AG04449 (cell line): ENCODE data around the gene TNF.

Source experiments
- CTCF ChIA-PET: fragments of 350-600 bp; formaldehyde crosslinking; extraction: SDS; loops from one replicate; lab custom pipeline; 2021; ENCODE audit warnings: antibody characterized with exemption; lab: Yijun Ruan, JAX
- POLR2A ChIA-PET: fragments of 400-600, 350-600 bp; formaldehyde crosslinking; extraction: SDS; loops from one replicate; lab custom pipeline; 2020; ENCODE audit warnings: antibody characterized with exemption, inconsistent platforms; lab: Yijun Ruan, JAX
- DNase-seq: peaks from one replicate; pipeline ENCODE4 v3.0.0-alpha.2; 2010; ENCODE audit warnings: low read depth, low spot score
- H3K4me3 ChIP-seq: 2 replicates; pipeline ENCODE4 v1.5.1; 2011; ENCODE audit warnings: low read depth, mild to moderate bottlenecking, control low read depth, low read length
- TF ChIP-seq, protein P1 (sequence below): IDR thresholded peaks from one replicate; pipeline ENCODE4 v1.5.1; 2011; ENCODE audit warnings: mild to moderate bottlenecking, moderate library complexity, low read length, control low read depth, inconsistent platforms; ENCODE audit not compliant: insufficient read depth; ENCODE audit errors: missing control alignments

Gene TNF

DNA sequence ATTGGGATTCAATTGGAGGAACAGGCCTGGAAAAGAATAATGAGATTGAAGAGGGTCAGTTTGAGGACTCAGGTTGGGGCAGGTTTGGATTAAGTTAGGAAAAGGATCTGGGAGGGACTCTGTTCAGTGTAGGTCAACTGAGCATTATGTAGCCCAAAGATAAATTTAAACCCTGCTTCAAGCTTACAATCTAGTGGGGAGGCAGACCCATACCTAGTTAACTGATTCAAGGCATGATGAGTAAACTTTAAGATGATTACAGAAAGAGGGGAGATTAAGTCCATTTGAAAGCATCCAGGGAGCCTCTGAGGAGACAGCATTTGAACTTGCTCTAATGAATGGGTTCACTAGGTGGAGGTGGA lies 14.7 kb upstream of the TNF start:
- ChIA-PET CTCF (interaction anchor here (0.6 to 38.4 kb wide), 4 partner anchors 9 to 46 kb away, joined by 3 to 1569 read pairs (median 3); partner anchors contain the start of genes ATP6V1G2, LST1, LTB and NCR3), POLR2A (no interaction called here)
- DNase-seq, result no peak
- no peak overlapping the region for H3K4me3 ChIP-seq
- TF ChIP-seq, protein P1, sequence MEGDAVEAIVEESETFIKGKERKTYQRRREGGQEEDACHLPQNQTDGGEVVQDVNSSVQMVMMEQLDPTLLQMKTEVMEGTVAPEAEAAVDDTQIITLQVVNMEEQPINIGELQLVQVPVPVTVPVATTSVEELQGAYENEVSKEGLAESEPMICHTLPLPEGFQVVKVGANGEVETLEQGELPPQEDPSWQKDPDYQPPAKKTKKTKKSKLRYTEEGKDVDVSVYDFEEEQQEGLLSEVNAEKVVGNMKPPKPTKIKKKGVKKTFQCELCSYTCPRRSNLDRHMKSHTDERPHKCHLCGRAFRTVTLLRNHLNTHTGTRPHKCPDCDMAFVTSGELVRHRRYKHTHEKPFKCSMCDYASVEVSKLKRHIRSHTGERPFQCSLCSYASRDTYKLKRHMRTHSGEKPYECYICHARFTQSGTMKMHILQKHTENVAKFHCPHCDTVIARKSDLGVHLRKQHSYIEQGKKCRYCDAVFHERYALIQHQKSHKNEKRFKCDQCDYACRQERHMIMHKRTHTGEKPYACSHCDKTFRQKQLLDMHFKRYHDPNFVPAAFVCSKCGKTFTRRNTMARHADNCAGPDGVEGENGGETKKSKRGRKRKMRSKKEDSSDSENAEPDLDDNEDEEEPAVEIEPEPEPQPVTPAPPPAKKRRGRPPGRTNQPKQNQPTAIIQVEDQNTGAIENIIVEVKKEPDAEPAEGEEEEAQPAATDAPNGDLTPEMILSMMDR, result no peak

DNA sequence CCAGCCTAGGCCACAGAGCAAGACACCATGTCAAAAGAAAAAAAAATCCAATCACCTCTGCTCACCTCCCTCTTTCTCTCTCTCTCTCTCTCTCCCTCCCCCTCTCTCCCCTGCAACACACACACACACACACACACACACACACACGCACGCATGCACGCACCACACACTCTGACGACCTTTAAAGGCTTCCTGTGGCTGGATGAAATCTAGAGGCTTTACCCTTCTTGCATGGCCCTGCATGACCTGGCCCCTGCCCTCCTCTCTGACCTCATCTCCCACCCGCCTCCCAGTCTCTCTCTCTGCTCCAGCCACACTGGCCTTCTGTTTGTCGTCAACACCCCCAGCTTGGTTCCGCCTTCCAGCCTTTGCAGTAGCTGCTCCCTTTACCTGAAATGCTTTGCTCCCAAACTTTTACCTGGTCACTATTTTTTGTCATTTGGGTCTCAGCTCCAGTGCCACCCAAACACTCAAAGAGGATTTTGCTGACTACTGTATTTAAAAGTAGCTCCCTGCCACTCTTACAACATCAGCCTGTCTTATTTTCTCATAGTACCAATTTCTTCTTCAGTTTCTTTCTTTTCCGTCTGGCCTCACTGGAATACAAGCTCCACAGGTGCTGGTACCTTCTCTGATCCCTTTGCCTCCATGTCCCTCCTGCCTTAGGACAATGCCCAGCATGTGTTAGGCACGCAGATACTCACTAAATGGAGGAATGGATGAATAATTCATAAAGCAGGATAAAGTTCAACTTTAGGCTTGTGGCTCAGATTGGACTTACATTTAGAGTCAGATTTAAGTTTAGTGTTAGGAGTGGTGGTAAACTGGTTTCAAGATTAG lies 7.6 kb upstream of the TNF start:
- H3K4me3 ChIP-seq, result no peak overlapping the region
- no peak for DNase-seq
- TF ChIP-seq, protein P1, result no peak
- ChIA-PET CTCF (interaction anchor here (38.4 kb wide), 1 partner anchor 20 kb away, joined by 1569 read pairs; the partner anchor contains the start of genes LST1, LTB, NCR3 and TNF), POLR2A (interaction anchor here (1.6 kb wide), 1 partner anchor 13 kb away, joined by 4 read pairs; no protein-coding TSS in a partner anchor)

DNA sequence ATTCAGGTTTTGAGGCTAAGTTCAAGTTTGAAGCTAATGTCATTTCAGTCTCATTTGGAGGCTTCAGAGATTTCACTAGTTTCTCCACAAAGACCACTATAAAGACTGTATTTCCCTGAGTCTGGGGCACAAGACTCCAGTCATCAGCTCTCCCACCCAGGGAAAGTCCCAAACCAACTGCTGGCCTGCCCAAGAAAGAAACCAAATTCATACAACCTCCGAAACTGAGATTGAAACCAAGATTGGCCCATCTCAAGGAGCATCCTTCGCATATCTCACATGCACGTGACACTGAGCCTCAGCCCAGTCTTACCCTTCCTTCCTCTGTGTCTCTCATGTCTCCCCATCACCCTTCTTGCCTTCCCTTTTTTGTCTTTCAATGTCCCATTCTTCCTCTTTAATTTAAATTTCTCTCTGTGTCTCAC lies 6.8 kb upstream of the TNF start:
- ChIA-PET CTCF (interaction anchor here (38.4 kb wide), 1 partner anchor 20 kb away, joined by 1569 read pairs; the partner anchor contains the start of genes LST1, LTB, NCR3 and TNF), POLR2A (interaction anchor here (1.6 kb wide), 1 partner anchor 12 kb away, joined by 4 read pairs; no protein-coding TSS in a partner anchor)
- H3K4me3 ChIP-seq, result no peak overlapping the region

DNA sequence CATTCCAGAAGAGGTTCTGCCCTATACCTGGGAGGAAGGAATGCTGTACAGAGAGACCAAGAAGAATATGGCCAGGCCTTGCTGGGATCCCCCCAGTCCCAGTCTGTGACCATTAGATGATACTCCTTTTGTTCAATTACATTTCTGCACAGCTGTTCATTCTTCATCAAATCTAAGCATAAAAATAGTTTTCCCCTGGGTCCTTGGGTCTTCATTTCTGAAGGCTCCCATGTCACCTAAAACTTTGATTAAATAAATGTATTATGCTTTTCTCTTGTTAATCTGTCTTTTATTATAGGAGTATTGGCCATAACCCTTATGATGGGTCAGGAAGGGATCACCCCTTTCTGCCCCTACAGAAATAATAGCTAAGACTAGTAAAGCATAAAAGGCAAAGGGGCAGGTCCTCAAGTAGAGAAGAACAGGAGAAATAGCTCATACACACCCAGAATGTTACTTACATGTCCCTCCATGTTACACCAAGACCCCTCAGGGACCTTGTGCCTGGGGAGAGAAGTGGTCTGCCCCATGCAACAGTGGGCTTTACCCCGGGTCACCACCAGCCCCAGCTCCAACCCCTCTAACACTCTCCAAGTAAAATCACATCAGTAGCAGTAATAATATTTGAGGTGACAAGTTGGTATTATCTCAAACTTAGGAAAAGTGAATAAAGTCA lies 5.4 kb upstream of the TNF start:
- TF ChIP-seq, protein P1, result no peak
- DNase-seq, result no peak
- CTCF ChIA-PET, result interaction anchor here (1.5 to 38.4 kb wide), 2 partner anchors 18 to 24 kb away, joined by 3 to 1569 read pairs; partner anchors contain the start of genes ATP6V1G2, LST1, LTB and NCR3
- no peak overlapping the region for H3K4me3 ChIP-seq
- POLR2A ChIA-PET, result no interaction called here

More for the DNA sequence above, 6.8 kb upstream of the TNF start:
- DNase-seq, result no peak
- TF ChIP-seq, protein P1, result no peak

DNA sequence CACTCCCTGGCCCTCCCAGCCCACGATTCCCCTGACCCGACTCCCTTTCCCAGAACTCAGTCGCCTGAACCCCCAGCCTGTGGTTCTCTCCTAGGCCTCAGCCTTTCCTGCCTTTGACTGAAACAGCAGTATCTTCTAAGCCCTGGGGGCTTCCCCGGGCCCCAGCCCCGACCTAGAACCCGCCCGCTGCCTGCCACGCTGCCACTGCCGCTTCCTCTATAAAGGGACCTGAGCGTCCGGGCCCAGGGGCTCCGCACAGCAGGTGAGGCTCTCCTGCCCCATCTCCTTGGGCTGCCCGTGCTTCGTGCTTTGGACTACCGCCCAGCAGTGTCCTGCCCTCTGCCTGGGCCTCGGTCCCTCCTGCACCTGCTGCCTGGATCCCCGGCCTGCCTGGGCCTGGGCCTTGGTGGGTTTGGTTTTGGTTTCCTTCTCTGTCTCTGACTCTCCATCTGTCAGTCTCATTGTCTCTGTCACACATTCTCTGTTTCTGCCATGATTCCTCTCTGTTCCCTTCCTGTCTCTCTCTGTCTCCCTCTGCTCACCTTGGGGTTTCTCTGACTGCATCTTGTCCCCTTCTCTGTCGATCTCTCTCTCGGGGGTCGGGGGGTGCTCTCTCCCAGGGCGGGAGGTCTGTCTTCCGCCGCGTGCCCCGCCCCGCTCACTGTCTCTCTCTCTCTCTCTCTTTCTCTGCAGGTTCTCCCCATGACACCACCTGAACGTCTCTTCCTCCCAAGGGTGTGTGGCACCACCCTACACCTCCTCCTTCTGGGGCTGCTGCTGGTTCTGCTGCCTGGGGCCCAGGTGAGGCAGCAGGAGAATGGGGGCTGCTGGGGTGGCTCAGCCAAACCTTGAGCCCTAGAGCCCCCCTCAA lies 3.1 kb upstream of the TNF start, which contains the start of gene LTA:
Gene LTA (plus strand): TSS at position 249 of the 871 bp plus-strand sequence. CDS start 454 bp downstream, at position 703.
- CTCF ChIA-PET, result interaction anchor here (2.3 to 38.4 kb wide), 4 partner anchors 10 to 25 kb away, joined by 7 to 1569 read pairs (median 1014); partner anchors contain the start of genes ATP6V1G2, DDX39B, LST1 and LTA
- DNase-seq, result no peak
- H3K4me3 ChIP-seq, result no peak within 1 kb of the TSS
- TF ChIP-seq, protein P1, result no peak
- POLR2A ChIA-PET, result no interaction called here
